Rectal smooth muscle tissue (tissue), 1 donor: ENCODE results near the gene BMP7.

Experiments
- H3K27ac ChIP-seq: one replicate; pipeline ENCODE4 v1.7.0; 2013; ENCODE audit warnings: low read depth, low read length, inconsistent platforms
- H3K27me3 ChIP-seq: one replicate; pipeline ENCODE4 v1.7.0; 2013; ENCODE audit warnings: low read length; ENCODE audit not compliant: control insufficient read depth, insufficient read depth
- H3K36me3 ChIP-seq: one replicate; pipeline ENCODE4 v1.7.0; 2013; ENCODE audit warnings: low read length; ENCODE audit not compliant: control insufficient read depth, insufficient read depth
- H3K4me1 ChIP-seq: one replicate; pipeline ENCODE4 v1.7.0; 2013; ENCODE audit warnings: low read length; ENCODE audit not compliant: control insufficient read depth, insufficient read depth
- H3K4me3 ChIP-seq: one replicate; pipeline ENCODE4 v1.7.0; 2013; ENCODE audit warnings: low read length
- H3K9ac ChIP-seq: one replicate; pipeline ENCODE4 v1.7.0; 2013; ENCODE audit warnings: low read length

The BMP7 gene

GRCh38 chr20:57207251-57207650, 59.2 kb downstream of the BMP7 start:
- Histone ChIP-seq H3K27me3 (no peaks in the 10 kb centered on the region), H3K4me3 (no peak overlapping the region), H3K4me1 (peaks cover 1% of the 10 kb centered on the region), H3K27ac (no peak overlapping the region), H3K9ac (no peak overlapping the region), H3K36me3 (no peaks in the 10 kb centered on the region)

GRCh38 chr20:57205606-57206219, 60.7 kb downstream of the BMP7 start:
- H3K27ac ChIP-seq, result no peak overlapping the region

GRCh38 chr20:57203986-57204385, 62.5 kb downstream of the BMP7 start:
- Histone ChIP-seq H3K4me3 (no peak overlapping the region), H3K27ac (no peak overlapping the region), H3K36me3 (no peaks in the 10 kb centered on the region), H3K27me3 (no peaks in the 10 kb centered on the region), H3K9ac (no peak overlapping the region), H3K4me1 (no peaks in the 10 kb centered on the region)

More at GRCh38 chr20:57205606-57206219, 60.7 kb downstream of the BMP7 start:
- H3K9ac ChIP-seq, result no peak overlapping the region
- H3K27me3 ChIP-seq, result no peaks in the 10 kb centered on the region
- no peak overlapping the region for H3K4me3 ChIP-seq
- H3K4me1 ChIP-seq, result no peaks in the 10 kb centered on the region
- H3K36me3 ChIP-seq, result no peaks in the 10 kb centered on the region

GRCh38 chr20:57203204-57203603, 63.2 kb downstream of the BMP7 start:
- H3K4me1 ChIP-seq, result no peaks in the 10 kb centered on the region
- H3K27me3 ChIP-seq, result no peaks in the 10 kb centered on the region
- H3K36me3 ChIP-seq, result no peaks in the 10 kb centered on the region
- no peak overlapping the region for H3K4me3 ChIP-seq
- H3K9ac ChIP-seq, result no peak overlapping the region
- no peak overlapping the region for H3K27ac ChIP-seq

GRCh38 chr20:57202309-57202708, 64.1 kb downstream of the BMP7 start:
- Histone ChIP-seq H3K27ac (no peak overlapping the region), H3K4me1 (no peaks in the 10 kb centered on the region), H3K27me3 (no peaks in the 10 kb centered on the region), H3K36me3 (no peaks in the 10 kb centered on the region), H3K4me3 (no peak overlapping the region), H3K9ac (no peak overlapping the region)

- no peaks in the 10 kb centered on the region for H3K4me1 ChIP-seq
These were observed 65.4 kb downstream of the BMP7 start for GRCh38 chr20:57200882-57201695.

GRCh38 chr20:57199656-57200405, 66.6 kb downstream of the BMP7 start:
- Histone ChIP-seq H3K27ac (no peak overlapping the region), H3K4me1 (no peaks in the 10 kb centered on the region), H3K36me3 (no peaks in the 10 kb centered on the region)

More at GRCh38 chr20:57200882-57201695, 65.4 kb downstream of the BMP7 start:
- no peaks in the 10 kb centered on the region for H3K36me3 ChIP-seq
- H3K27me3 ChIP-seq, result no peaks in the 10 kb centered on the region
- no peak overlapping the region for H3K27ac ChIP-seq
- no peak overlapping the region for H3K4me3 ChIP-seq
- H3K9ac ChIP-seq, result no peak overlapping the region

GRCh38 chr20:57198132-57199072, 68.0 kb downstream of the BMP7 start:
- H3K36me3 ChIP-seq, result no peaks in the 10 kb centered on the region
- no peak overlapping the region for H3K27ac ChIP-seq
- H3K27me3 ChIP-seq, result no peaks in the 10 kb centered on the region
- H3K4me3 ChIP-seq, result no peak overlapping the region
- H3K9ac ChIP-seq, result no peak overlapping the region
- H3K4me1 ChIP-seq, result no peaks in the 10 kb centered on the region

More at GRCh38 chr20:57199656-57200405, 66.6 kb downstream of the BMP7 start:
- Histone ChIP-seq H3K4me3 (no peak overlapping the region), H3K27me3 (no peaks in the 10 kb centered on the region), H3K9ac (no peak overlapping the region)

- no peak overlapping the region for H3K9ac ChIP-seq
- no peak overlapping the region for H3K4me3 ChIP-seq
- H3K36me3 ChIP-seq, result no peaks in the 10 kb centered on the region
- no peaks in the 10 kb centered on the region for H3K27me3 ChIP-seq
- no peaks in the 10 kb centered on the region for H3K4me1 ChIP-seq
- no peak overlapping the region for H3K27ac ChIP-seq
These were observed 68.9 kb downstream of the BMP7 start for GRCh38 chr20:57197352-57198131.

- Histone ChIP-seq H3K4me3 (no peak overlapping the region), H3K27ac (no peak overlapping the region)
These were observed 70.9 kb downstream of the BMP7 start for GRCh38 chr20:57195469-57196100.

GRCh38 chr20:57195023-57195422, 71.4 kb downstream of the BMP7 start:
- H3K4me1 ChIP-seq, result no peaks in the 10 kb centered on the region
- H3K9ac ChIP-seq, result no peak overlapping the region
- no peak overlapping the region for H3K27ac ChIP-seq
- no peaks in the 10 kb centered on the region for H3K27me3 ChIP-seq
- H3K4me3 ChIP-seq, result no peak overlapping the region
- no peaks in the 10 kb centered on the region for H3K36me3 ChIP-seq

More at GRCh38 chr20:57195469-57196100, 70.9 kb downstream of the BMP7 start:
- no peak overlapping the region for H3K9ac ChIP-seq
- H3K4me1 ChIP-seq, result no peaks in the 10 kb centered on the region
- H3K36me3 ChIP-seq, result no peaks in the 10 kb centered on the region
- no peaks in the 10 kb centered on the region for H3K27me3 ChIP-seq
